Subcutaneous adipose tissue (tissue), 4 donors: ENCODE data around the gene EIPR1. TPM values are rescaled to one million over a fixed set of nuclear protein-coding genes. Genes with fewer than 3 reads are reported as not detected.

Experiments
- CTCF ChIP-seq: fragments of 450-650 bp; IDR thresholded peaks from one replicate; pipeline ENCODE4 v1.5.1; 2016; ENCODE audit warnings: low read depth, mild to moderate bottlenecking, control low read depth, antibody characterized with exemption, moderate library complexity
- total RNA-seq, 4 donors: library from RNA; depleted of rRNA; stranded (reverse); fragments of >200 nt; gene quantifications; one replicate each; pipeline ENCODE4 v1.1.0, GENCODE V29; 2016

Gene EIPR1
- total RNA-seq, 4 donors from 2014 or later: 13.9 to 27.6 (median 16.1) TPM

- TF ChIP-seq CTCF: no peak
Observed at GRCh38 chr2:3195641-3196476, 181.8 kb downstream of the EIPR1 start.

GRCh38 chr2:3194828-3195227 is 182.8 kb downstream of the EIPR1 start:
- TF ChIP-seq CTCF: no peak

GRCh38 chr2:3193443-3194330 is 183.9 kb downstream of the EIPR1 start:
- TF ChIP-seq CTCF: no peak

GRCh38 chr2:3192920-3193319 is 184.7 kb downstream of the EIPR1 start:
- TF ChIP-seq CTCF: no peak

- TF ChIP-seq CTCF: no peak
Observed at GRCh38 chr2:3192281-3192818, 185.3 kb downstream of the EIPR1 start.

GRCh38 chr2:3189961-3190360 is 187.7 kb downstream of the EIPR1 start:
- TF ChIP-seq CTCF: no peak
